ENCODE results near the gene SGF29. TPM values are rescaled to one million over a fixed set of nuclear protein-coding genes. Genes with fewer than 3 reads are reported as not detected.
"Not testable (repeated sequence)": the region's sequence is repeated elsewhere in the genome, so short reads cannot be mapped to it uniquely, and the experiment has no call there.

SGF29 gene
- total RNA-seq, 1 experiment from 2014 or later, result 45.3 TPM

- POLR2A ChIA-PET (ENCODE audit: unreplicated experiment); H2AFZ ChIP-seq; DNase-seq; H4K20me1 ChIP-seq (ENCODE audit: insufficient read depth); H3K79me2 ChIP-seq (ENCODE audit: low read depth); BruUV-seq (replicated peaks); H3K27me3 ChIP-seq (ENCODE audit: insufficient read depth, low read depth); H3K4me2 ChIP-seq; H3K4me3 ChIP-seq; intact Hi-C loops (cut with micrococcal nuclease; ENCODE audit: unreplicated experiment); H3K9me3 ChIP-seq (ENCODE audit: insufficient read depth, low read depth); CTCF ChIA-PET; H3K36me3 ChIP-seq (ENCODE audit: low read depth); H3K9me2 ChIP-seq (ENCODE audit: insufficient read depth): not testable (repeated sequence)
- Histone ChIP-seq H3K4me1 (replicated peaks; ENCODE audit: insufficient read depth) (peaks cover 22% of the 10 kb centered on the region), H3F3A (ENCODE audit: insufficient read depth, low read depth) (peaks cover 20% of the 10 kb centered on the region), H3K27ac (peak within 1 kb of the TSS; percentile 3; the same call in 1 of the 2 replicates)
Measured at GRCh38 chr16:28637765-28638164, 84.0 kb downstream of the SGF29 start, which contains the start of gene NPIPB8. Gene NPIPB8 (plus strand): TSS chr16:28638065. CDS start chr16:28638361, 296 bp downstream.

- Histone ChIP-seq H3F3A (ENCODE audit: insufficient read depth, low read depth) (peaks cover 20% of the 10 kb centered on the region), H3K4me1 (replicated peaks; ENCODE audit: insufficient read depth) (peaks cover 22% of the 10 kb centered on the region)
- DNase-seq; H3K9me2 ChIP-seq (ENCODE audit: insufficient read depth); CTCF ChIA-PET; H2AFZ ChIP-seq; H3K9me3 ChIP-seq (ENCODE audit: insufficient read depth, low read depth); H4K20me1 ChIP-seq (ENCODE audit: insufficient read depth); H3K4me3 ChIP-seq; BruUV-seq (replicated peaks); H3K27ac ChIP-seq; H3K27me3 ChIP-seq (ENCODE audit: insufficient read depth, low read depth); POLR2A ChIA-PET (ENCODE audit: unreplicated experiment); H3K79me2 ChIP-seq (ENCODE audit: low read depth); H3K4me2 ChIP-seq; intact Hi-C loops (cut with micrococcal nuclease; ENCODE audit: unreplicated experiment); H3K36me3 ChIP-seq (ENCODE audit: low read depth): not testable (repeated sequence)
Measured at GRCh38 chr16:28638359-28638758, 84.6 kb downstream of the SGF29 start.

DNA sequence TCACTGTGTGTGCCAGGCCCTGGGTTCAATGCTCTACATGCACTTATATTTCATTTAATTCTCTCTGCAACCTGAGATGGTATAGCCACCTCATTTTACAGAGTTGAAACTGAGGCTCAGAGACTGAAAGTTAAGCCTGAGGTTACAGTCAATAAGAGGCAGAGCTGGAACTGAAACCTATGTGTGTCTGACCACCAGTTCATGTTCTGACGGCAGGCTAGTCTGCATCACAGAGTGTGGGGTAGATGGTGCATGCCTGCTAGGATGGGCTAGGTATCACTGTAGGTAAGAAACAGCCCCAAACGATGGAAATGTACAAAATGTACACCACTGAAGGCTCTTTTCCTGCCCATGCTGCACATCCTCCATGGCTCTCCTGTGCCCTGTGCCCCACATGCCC, 86.2 kb downstream of the SGF29 start:
- H3K4me2 ChIP-seq; H3K9me3 ChIP-seq (ENCODE audit: insufficient read depth, low read depth); H3K36me3 ChIP-seq (ENCODE audit: low read depth); H4K20me1 ChIP-seq (ENCODE audit: insufficient read depth); H3K79me2 ChIP-seq (ENCODE audit: low read depth); intact Hi-C loops (cut with micrococcal nuclease; ENCODE audit: unreplicated experiment); H3K27me3 ChIP-seq (ENCODE audit: insufficient read depth, low read depth); H3K9me2 ChIP-seq (ENCODE audit: insufficient read depth); BruUV-seq (replicated peaks); DNase-seq; H2AFZ ChIP-seq; CTCF ChIA-PET; H3K27ac ChIP-seq; H3K4me3 ChIP-seq; POLR2A ChIA-PET (ENCODE audit: unreplicated experiment): not testable (repeated sequence)
- H3K4me1 ChIP-seq (replicated peaks; ENCODE audit: insufficient read depth), result peaks cover 19% of the 10 kb centered on the region
- H3F3A ChIP-seq (ENCODE audit: insufficient read depth, low read depth), result peaks cover 18% of the 10 kb centered on the region

Other genes starting within 250 kb of the SGF29 start
- 6.9 and 7.0 TPM in 2 replicates for gene NPIPB6, start 190.4 kb upstream of the SGF29 start, total RNA-seq (2021)
- gene EIF3CL, start 150.1 kb upstream of the SGF29 start, total RNA-seq (2021), result 31.5 and 60.6 TPM in 2 replicates
- gene NPIPB7, start 81.6 kb upstream of the SGF29 start, total RNA-seq (2021), result not detected in 2 replicates
- 59.1 and 70.3 TPM in 2 replicates for gene CLN3, start 61.8 kb upstream of the SGF29 start, total RNA-seq (2021)
- 2.4 and 2.5 TPM in 2 replicates for gene APOBR, start 59.3 kb upstream of the SGF29 start, total RNA-seq (2021)
- gene IL27, start 47.1 kb upstream of the SGF29 start, total RNA-seq (2021), result not detected in 2 replicates
- gene NUPR1, start 14.9 kb upstream of the SGF29 start, total RNA-seq (2021), result 17.3 and 21.3 TPM in 2 replicates
- 21.8 and 23.0 TPM in 2 replicates for gene SULT1A2, start 43.1 kb downstream of the SGF29 start, total RNA-seq (2021)
- gene SULT1A1, start 56.1 kb downstream of the SGF29 start, total RNA-seq (2021), result 82.0 and 98.8 TPM in 2 replicates
- gene NPIPB8, start 84.1 kb downstream of the SGF29 start, total RNA-seq (2021), result 2.2 and 4.1 TPM in 2 replicates
- gene EIF3C, start 157.5 kb downstream of the SGF29 start, total RNA-seq (2021), result 728 and 782 TPM in 2 replicates
- 6.1 and 8.5 TPM in 2 replicates for gene NPIPB9, start 197.9 kb downstream of the SGF29 start, total RNA-seq (2021)

Data from PC-9 (cell line).